GM18517 (cell line): ENCODE data around the gene METTL24.
"Not testable (repeated sequence)": the region's sequence is repeated elsewhere in the genome, so short reads cannot be mapped to it uniquely, and the experiment has no call there.

ENCODE experiments used
- ATAC-seq: cut with Tn5 transposase; IDR thresholded peaks from one replicate; pipeline ENCODE4 v1.9.1; 2021; ENCODE audit warnings: mild to moderate bottlenecking, moderate library complexity; ENCODE audit not compliant: unreplicated experiment

METTL24 gene

GRCh38 chr6:110363748-110364147, 5.6 kb upstream of the METTL24 start:
- no peak for ATAC-seq

DNA sequence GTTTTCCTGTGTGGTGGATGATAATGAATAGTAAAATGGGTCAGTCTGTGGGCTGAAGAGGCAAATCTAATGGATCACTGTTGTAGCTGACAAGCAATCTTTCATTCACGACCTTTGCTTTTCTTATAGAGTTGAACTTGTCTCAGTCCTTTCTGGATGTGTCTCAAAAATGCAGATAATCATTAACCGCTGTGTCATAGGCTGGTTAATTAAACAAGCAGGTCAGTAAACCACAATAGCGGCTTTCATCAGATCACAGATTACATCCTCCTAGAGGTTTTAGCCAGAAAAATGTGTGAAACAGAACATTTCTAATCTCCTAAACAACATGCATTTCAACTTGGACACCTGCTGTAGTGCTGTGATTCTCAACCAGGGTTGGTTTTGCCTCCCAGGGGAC, 2.5 kb upstream of the METTL24 start:
- ATAC-seq = no peak

GRCh38 chr6:110359556-110359955, 1.4 kb upstream of the METTL24 start:
- no peak for ATAC-seq

GRCh38 chr6:110358553-110359160, 508 bp upstream of the METTL24 start:
- ATAC-seq = no peak

DNA sequence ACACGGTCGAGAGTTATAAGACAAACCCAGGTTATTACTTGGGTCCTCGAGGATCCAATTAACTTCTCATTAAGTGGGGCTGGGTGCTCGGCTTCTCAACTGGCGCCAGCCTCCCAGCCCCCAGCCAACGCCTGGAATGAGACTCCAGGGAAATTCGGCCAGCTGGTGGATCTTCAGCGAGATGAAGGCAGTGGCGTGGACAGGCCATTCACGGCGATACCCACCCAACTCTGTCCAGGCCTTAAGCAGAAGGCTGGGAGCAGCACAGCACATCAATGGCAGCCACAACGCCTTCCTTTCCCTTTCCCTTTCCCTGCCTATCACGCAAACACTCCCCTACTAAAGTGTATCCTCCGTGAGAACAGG, 868 bp downstream of the METTL24 start:
- no peak for ATAC-seq

DNA sequence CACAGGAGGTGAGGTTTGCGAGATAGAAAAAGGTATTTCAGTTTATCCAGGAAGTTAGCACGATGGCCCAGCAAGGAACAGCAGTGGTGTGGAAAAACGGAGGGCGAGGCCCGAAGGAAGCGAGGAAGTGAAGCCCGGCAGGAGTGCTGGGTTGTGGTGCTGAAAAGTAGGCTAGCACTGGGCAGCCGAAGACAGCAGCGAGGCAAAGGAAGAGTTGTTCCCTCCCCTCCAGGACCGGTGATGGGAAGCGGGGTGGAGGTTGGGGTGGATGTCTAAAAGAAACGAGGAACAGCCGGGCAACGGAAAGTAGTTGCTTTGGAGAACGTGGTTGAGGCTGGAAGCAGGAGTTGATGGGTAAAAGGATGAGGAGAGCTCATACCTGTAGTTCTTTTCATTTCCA, 1.4 kb downstream of the METTL24 start:
- no peak for ATAC-seq

DNA sequence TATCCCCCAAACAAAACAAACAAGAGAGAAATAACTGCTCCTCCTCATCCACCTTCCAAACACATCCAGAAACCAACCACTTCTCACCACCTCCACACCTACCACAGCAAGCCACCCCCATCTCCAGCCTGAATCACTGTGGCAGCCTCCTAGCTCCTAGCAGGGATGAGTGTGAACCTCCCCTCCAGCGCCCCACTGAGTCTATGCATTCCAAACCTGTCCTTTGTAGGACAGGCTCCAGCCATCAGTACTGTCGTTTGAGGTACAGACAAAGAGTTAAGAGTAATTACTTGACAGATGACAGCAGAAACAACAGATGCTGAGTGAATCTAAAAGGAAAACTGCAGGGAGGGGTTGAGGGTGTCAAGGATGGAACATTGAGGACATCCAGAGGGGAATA, 2.4 kb downstream of the METTL24 start:
- ATAC-seq = no peak

- ATAC-seq = no peak
Measured at GRCh38 chr6:110355022-110355421, 3.1 kb downstream of the METTL24 start.

DNA sequence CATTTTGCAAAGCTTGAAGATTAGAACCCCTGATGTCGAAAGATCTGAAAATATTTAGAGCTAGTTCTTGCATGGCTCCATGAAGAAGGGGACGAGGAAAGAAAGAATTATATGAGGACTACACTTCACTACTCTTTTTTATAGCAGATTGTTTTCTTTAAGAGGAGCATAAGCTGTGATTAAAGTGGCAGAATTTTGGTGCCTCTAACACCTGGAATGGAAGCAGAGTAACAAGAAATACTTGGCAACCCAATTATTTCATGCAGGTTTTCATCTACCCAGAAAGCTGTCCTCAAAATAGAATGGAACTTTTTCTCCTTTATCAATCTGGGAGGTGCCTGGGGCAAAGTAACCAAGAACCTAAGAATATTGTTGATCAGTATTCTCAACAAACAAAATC, 4.0 kb downstream of the METTL24 start:
- no peak for ATAC-seq

DNA sequence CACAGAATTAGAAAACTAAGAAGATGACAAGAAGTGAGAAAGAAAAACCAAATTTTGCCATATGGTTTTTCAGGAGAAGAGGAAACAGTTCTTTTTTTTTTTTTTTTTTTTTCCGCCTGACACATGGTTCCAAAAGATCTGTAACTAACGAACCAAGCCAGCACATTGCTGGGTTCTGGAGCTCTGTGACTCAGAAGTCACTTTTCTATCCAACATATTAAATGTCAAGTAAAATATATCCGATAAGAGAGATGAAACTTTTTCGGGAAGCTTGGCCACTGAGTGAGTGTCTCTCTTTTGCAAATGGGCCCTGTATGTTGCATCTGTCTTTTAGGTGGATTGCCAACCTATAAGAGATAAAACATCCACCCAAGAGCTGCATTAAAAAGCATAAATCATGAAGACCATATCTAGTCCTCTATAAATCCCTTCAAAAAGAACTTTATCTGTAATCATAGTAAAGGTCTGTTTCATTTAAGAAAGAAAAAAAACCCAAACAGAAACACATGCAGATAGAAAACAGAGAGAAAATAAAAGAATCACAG, 4.6 kb downstream of the METTL24 start:
- ATAC-seq = no peak

- ATAC-seq = no peak
Measured at GRCh38 chr6:110352563-110353262, 5.4 kb downstream of the METTL24 start.

DNA sequence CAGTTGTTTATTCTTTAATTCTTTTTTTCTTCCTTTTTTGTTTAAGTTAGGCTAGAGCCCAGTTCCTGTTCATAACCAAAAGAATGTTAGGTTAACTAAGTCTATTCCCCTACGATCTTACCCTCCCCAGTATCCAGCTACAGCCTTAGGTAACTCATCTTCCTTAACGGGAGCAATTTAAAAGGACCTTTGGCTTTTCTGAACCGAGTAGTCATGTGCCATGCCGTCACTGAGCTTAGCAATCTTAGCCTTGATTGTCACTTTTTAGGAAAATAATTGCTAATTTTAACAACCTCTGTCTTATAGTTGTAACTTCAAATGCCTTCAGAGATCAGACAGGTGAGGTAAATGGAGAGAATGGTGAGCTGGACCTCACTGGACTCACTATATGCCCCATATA, 6.2 kb downstream of the METTL24 start:
- no peak for ATAC-seq

GRCh38 chr6:110351546-110351945, 6.6 kb downstream of the METTL24 start:
- ATAC-seq = no peak

DNA sequence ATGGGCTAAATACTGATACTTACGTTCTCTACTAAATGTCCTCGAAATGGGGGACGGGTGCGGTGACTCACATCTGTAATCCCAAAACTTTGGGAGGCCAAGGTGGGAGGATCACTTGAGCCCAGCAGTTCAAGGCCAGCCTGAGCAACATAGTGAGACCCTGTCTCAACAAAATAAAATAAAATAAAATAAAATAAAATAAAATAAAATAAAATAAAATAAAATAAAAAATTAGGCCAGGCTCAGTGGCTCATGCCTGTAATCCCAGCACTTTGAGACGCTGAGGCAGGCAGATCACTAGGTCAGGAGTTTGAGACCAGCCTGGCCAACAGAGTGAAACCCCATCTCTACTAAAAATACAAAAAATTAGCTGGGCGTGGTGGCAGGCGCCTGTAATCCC, 7.6 kb downstream of the METTL24 start:
- not testable (repeated sequence) for ATAC-seq

DNA sequence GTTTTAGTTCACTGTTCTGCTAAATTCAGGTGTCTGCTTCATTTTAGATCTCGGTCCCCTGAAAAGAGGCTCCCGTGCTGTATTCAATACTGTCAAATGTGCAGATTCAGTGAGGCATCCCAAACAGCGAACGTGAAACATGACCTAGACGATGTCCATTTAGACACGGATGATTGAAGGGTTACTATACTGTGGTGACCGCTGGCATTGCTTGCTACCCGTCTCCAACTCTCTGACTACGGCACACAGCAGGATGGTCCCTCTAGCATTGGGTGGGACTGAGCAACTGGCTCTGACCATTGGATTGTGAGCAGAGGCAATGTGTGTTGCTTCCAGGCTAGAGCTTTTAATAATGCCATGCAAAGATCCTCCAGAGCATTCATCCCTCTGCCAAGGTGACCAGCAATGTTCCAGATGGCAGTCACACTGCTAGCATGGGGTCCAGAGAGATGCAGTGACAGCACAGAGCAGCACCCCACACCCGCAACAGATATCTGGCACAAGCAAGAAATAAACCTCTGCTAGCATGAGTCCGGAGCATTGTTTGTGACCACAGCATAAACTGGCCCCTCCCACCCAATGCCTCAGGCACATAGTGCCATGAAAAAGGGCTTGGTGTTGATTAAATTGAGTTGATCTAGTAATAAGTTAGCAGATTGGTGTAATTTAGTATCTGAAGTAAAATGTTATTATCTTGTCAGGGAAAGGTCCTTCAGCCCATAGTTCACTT, 9.0 kb downstream of the METTL24 start:
- ATAC-seq = no peak

DNA sequence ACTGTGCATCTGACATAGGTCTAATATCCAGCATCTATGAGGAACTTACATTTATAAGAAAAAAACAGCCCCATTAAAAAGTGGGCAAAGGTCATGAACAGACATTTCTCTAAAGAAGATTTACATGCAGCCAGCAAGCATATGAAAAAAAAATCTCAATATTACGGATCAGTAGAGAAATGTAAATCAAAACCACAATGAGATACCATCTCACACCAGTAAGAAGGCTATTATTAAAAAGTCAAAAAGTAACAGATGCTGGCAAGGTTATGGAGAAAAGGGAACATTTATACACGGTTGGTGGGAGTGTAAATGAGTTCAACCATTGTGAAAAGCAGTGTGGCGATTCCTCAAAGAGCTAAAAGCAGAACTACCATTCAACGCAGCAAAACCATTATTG, 13.1 kb downstream of the METTL24 start:
- no peak for ATAC-seq

- no peak for ATAC-seq
Measured at GRCh38 chr6:110342759-110343158, 15.4 kb downstream of the METTL24 start.

- ATAC-seq = no peak
Measured at GRCh38 chr6:110341663-110342596, 16.2 kb downstream of the METTL24 start.

DNA sequence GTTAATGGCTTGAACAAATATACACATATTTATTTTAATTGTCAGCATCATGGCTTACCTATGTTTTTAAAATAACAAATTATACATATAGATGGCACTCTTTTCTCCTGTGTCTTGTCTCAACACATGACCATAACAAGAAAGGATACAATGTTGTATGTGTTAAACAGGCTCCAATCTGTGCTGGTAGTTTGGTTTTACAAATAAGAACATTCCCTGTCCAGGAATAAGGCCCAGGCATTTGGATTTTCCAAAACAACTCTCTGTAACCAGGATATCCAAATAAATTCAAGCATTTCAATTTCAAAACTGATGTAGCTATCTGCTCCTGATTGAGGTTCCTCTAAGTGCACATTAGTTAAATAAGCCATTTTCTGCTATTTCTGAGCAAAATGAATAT, 17.1 kb downstream of the METTL24 start:
- no peak for ATAC-seq

- ATAC-seq = no peak
Measured at GRCh38 chr6:110340392-110340965, 17.7 kb downstream of the METTL24 start.
